Upper lobe of right lung (tissue), 1 donor: ENCODE measurements around the gene MARCHF3. TPM values are rescaled to one million over a fixed set of nuclear protein-coding genes. Genes with fewer than 3 reads are reported as not detected.

Source experiments
- ATAC-seq: fragments of 200-7000 bp; cut with Tn5 transposase; one replicate; pipeline ENCODE4 v1.9.1; 2020; ENCODE audit warnings: mild to moderate bottlenecking, moderate library complexity
- DNase-seq: peaks from one replicate; pipeline ENCODE4 v3.0.0-alpha.2; 2020
- H3K27ac ChIP-seq: fragments of 200-600 bp; one replicate; pipeline ENCODE4 v1.8.0; 2022
- H3K27me3 ChIP-seq: fragments of 200-600 bp; one replicate; pipeline ENCODE4 v1.8.0; 2022; ENCODE audit warnings: mild to moderate bottlenecking
- H3K36me3 ChIP-seq: fragments of 200-600 bp; one replicate; pipeline ENCODE4 v1.8.0; 2022
- H3K4me1 ChIP-seq: fragments of 200-600 bp; one replicate; pipeline ENCODE4 v1.8.0; 2022
- H3K4me3 ChIP-seq: fragments of 200-600 bp; one replicate; pipeline ENCODE4 v1.8.0; 2022; ENCODE audit warnings: mild to moderate bottlenecking
- H3K9me3 ChIP-seq: fragments of 200-600 bp; one replicate; pipeline ENCODE4 v1.8.0; 2022
- CTCF ChIP-seq: fragments of 200-600 bp; IDR thresholded peaks from one replicate; pipeline ENCODE4 v1.8.0; 2022; ENCODE audit warnings: antibody characterized with exemption
- intact Hi-C: fragments of 100-400 bp; cut with DNase I; formaldehyde crosslinking; loops from one replicate; pipeline ENCODE4 v1.11.0; 2022
- total RNA-seq: library from RNA; stranded (reverse); fragmentation: NEBNext Ultra II Directional; extraction: Animal tissue kit (Norgen Biotek cat#: 25700); gene quantifications from one replicate; pipeline ENCODE4 v1.2.1, GENCODE V29; 2021
- donor health status: DM: no; HTN: yes; CAD: no; lungs with severe emphysema.

MARCHF3 gene
- total RNA-seq, 1 donor from 2014 or later: 11.1 TPM

GRCh38 chr5:126970517-126971017 is 59.8 kb downstream of the MARCHF3 start:
- H3K9me3 ChIP-seq: no peaks in the 10 kb centered on the region
- H3K4me3 ChIP-seq: no peak overlapping the region
- DNase-seq (no peak), ATAC-seq (no peak)
- H3K4me1 ChIP-seq: peaks cover 27% of the 10 kb centered on the region
- no peak for TF ChIP-seq CTCF
- no peak overlapping the region for H3K27ac ChIP-seq
- H3K36me3 ChIP-seq: no peaks in the 10 kb centered on the region
- intact Hi-C loops: no loop called here
- no peaks in the 10 kb centered on the region for H3K27me3 ChIP-seq

GRCh38 chr5:126969548-126969947 is 60.8 kb downstream of the MARCHF3 start:
- no peak for ATAC-seq
- TF ChIP-seq CTCF: no peak
- H3K4me3 ChIP-seq: no peak overlapping the region

GRCh38 chr5:126967808-126968466 is 62.4 kb downstream of the MARCHF3 start:
- peaks cover 26% of the 10 kb centered on the region for H3K4me1 ChIP-seq
- H3K4me3 ChIP-seq: no peak overlapping the region
- H3K36me3 ChIP-seq: no peaks in the 10 kb centered on the region
- no peak overlapping the region for H3K27ac ChIP-seq
- no peak for DNase-seq
- TF ChIP-seq CTCF: no peak
- ATAC-seq: no peak
- H3K9me3 ChIP-seq: no peaks in the 10 kb centered on the region
- H3K27me3 ChIP-seq: no peaks in the 10 kb centered on the region
- intact Hi-C loops: no loop called here

More at GRCh38 chr5:126969548-126969947, 60.8 kb downstream of the MARCHF3 start:
- H3K36me3 ChIP-seq: no peaks in the 10 kb centered on the region
- no peak for DNase-seq
- H3K9me3 ChIP-seq: no peaks in the 10 kb centered on the region
- H3K27ac ChIP-seq: no peak overlapping the region
- H3K4me1 ChIP-seq: peaks cover 27% of the 10 kb centered on the region
- intact Hi-C loops: no loop called here
- no peaks in the 10 kb centered on the region for H3K27me3 ChIP-seq

- Histone ChIP-seq H3K36me3 (no peaks in the 10 kb centered on the region), H3K4me3 (no peak overlapping the region), H3K27ac (no peak overlapping the region), H3K9me3 (no peaks in the 10 kb centered on the region), H3K4me1 (peaks cover 4% of the 10 kb centered on the region), H3K27me3 (no peaks in the 10 kb centered on the region)
- no peak for TF ChIP-seq CTCF
- ATAC-seq (no peak), DNase-seq (no peak)
- intact Hi-C loops: no loop called here
Measured at GRCh38 chr5:126965487-126965886, 64.9 kb downstream of the MARCHF3 start.

- Histone ChIP-seq H3K27ac (no peak overlapping the region), H3K9me3 (no peaks in the 10 kb centered on the region), H3K36me3 (no peaks in the 10 kb centered on the region), H3K27me3 (no peaks in the 10 kb centered on the region), H3K4me1 (no peaks in the 10 kb centered on the region), H3K4me3 (no peak overlapping the region)
- TF ChIP-seq CTCF: no peak
- intact Hi-C loops: no loop called here
- ATAC-seq (no peak), DNase-seq (no peak)
Measured at GRCh38 chr5:126965061-126965475, 65.3 kb downstream of the MARCHF3 start.
